ENCODE results near the gene GLDC. TPM values are rescaled to one million over a fixed set of nuclear protein-coding genes. Genes with fewer than 3 reads are reported as not detected.

GLDC gene
- total and polyA plus RNA-seq, 10 of the 15 experiments (the other 5 are each of a cell fraction or from before 2014, with no cell fraction given): 33.1 to 165 (median 114) TPM

DNA sequence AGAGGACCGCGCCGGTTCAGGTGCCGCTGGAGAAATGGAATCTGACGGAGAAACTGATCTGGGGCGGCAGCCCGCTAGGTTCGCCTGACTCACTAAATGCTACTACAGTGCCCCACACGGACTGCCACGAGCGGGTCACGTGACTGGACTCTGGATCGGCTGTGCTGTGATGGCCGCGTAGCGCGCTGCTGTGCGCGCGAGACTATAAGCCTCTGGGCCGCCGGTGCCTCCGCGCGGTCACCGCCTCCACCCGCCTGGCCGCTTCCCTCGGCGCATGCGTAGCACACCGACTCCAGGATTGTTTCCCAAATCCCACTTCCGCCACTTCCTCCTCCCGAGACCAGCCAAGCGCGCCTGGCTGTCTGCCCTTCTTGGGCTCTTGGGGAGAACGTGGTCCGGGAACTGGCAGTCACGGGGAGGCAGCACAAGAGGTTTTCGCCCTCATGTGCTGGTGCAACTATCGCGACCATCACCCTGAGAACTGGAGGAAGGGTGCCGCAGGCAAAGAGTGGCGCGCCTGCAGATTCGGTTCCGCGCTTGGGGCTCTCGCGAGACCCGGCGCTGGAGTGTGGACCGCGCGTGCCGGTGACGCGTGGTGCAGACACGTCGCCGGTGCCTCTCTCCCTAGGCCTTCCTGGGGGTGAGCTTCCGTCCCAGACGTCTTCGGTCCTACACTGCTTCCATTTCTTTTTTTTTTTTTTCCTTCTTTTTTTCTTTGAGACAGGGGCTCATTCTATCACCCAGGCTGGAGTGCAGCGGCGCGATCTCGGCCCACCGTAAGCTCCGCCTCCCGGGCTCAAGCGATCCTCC lies 35.8 kb upstream of the GLDC start (continued):
- TF ChIP-seq PRDM15 (CRISPR knock-in tag; IDR thresholded peaks at IDR 0.05) (peak; percentile 94), E2F8 (IDR thresholded peaks at IDR 0.05; ENCODE audit: low read depth, partially characterized antibody) (no peak), RELA (IDR thresholded peaks at IDR 0.05; ENCODE audit: borderline replicate concordance, partially characterized antibody) (peak; percentile 36), NFIC (IDR thresholded peaks at IDR 0.05; ENCODE audit: low read depth, low read length) (no peak), PML (IDR thresholded peaks at IDR 0.05; ENCODE audit: low read length) (no peak), CEBPB (IDR thresholded peaks at IDR 0.05; ENCODE audit: borderline replicate concordance in 1 of 2, low read depth in 2 of 2, low read length in 2 of 2) (no peak), SIN3A (IDR thresholded peaks at IDR 0.05; ENCODE audit: low read depth, low read length) (peak; percentile 21), TCF12 (IDR thresholded peaks at IDR 0.05; ENCODE audit: low read depth, low read length) (0 out of 2 replicates have a peak, but pooled peaks have one; percentile 17), POU2F2 (IDR thresholded peaks at IDR 0.05; ENCODE audit: borderline replicate concordance, low read depth, low read length) (peak; percentile 71; the same call in 2 of the 3 replicates), ZNF622 (IDR thresholded peaks at IDR 0.05) (no peak), ZNF274 (IDR thresholded peaks at IDR 0.05; ENCODE audit: insufficient read depth, insufficient read length) (no peak)
- TF ChIP-seq, protein P1, sequence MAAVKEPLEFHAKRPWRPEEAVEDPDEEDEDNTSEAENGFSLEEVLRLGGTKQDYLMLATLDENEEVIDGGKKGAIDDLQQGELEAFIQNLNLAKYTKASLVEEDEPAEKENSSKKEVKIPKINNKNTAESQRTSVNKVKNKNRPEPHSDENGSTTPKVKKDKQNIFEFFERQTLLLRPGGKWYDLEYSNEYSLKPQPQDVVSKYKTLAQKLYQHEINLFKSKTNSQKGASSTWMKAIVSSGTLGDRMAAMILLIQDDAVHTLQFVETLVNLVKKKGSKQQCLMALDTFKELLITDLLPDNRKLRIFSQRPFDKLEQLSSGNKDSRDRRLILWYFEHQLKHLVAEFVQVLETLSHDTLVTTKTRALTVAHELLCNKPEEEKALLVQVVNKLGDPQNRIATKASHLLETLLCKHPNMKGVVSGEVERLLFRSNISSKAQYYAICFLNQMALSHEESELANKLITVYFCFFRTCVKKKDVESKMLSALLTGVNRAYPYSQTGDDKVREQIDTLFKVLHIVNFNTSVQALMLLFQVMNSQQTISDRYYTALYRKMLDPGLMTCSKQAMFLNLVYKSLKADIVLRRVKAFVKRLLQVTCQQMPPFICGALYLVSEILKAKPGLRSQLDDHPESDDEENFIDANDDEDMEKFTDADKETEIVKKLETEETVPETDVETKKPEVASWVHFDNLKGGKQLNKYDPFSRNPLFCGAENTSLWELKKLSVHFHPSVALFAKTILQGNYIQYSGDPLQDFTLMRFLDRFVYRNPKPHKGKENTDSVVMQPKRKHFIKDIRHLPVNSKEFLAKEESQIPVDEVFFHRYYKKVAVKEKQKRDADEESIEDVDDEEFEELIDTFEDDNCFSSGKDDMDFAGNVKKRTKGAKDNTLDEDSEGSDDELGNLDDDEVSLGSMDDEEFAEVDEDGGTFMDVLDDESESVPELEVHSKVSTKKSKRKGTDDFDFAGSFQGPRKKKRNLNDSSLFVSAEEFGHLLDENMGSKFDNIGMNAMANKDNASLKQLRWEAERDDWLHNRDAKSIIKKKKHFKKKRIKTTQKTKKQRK (IDR thresholded peaks at IDR 0.05; ENCODE audit: low read depth, low read length): no peak
- TF ChIP-seq, protein P2, sequence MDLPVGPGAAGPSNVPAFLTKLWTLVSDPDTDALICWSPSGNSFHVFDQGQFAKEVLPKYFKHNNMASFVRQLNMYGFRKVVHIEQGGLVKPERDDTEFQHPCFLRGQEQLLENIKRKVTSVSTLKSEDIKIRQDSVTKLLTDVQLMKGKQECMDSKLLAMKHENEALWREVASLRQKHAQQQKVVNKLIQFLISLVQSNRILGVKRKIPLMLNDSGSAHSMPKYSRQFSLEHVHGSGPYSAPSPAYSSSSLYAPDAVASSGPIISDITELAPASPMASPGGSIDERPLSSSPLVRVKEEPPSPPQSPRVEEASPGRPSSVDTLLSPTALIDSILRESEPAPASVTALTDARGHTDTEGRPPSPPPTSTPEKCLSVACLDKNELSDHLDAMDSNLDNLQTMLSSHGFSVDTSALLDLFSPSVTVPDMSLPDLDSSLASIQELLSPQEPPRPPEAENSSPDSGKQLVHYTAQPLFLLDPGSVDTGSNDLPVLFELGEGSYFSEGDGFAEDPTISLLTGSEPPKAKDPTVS (IDR thresholded peaks at IDR 0.05; ENCODE audit: low read depth, low read length): no peak
- TF ChIP-seq, protein P3, sequence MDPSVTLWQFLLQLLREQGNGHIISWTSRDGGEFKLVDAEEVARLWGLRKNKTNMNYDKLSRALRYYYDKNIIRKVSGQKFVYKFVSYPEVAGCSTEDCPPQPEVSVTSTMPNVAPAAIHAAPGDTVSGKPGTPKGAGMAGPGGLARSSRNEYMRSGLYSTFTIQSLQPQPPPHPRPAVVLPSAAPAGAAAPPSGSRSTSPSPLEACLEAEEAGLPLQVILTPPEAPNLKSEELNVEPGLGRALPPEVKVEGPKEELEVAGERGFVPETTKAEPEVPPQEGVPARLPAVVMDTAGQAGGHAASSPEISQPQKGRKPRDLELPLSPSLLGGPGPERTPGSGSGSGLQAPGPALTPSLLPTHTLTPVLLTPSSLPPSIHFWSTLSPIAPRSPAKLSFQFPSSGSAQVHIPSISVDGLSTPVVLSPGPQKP (IDR thresholded peaks at IDR 0.05; ENCODE audit: low read depth, low read length): peak; percentile 34; the same call in 1 of the 2 replicates

Data from GM12878 (cell line).